HG02588 (cell line): Measurements from ENCODE around the gene ELOB.
"Not testable (repeated sequence)": the region's sequence is repeated elsewhere in the genome, so short reads cannot be mapped to it uniquely, and the experiment has no call there.

ENCODE experiments used
- ATAC-seq: cut with Tn5 transposase; IDR thresholded peaks from one replicate; pipeline ENCODE4 v1.9.1; 2021; ENCODE audit warnings: mild to moderate bottlenecking, moderate library complexity; ENCODE audit not compliant: unreplicated experiment

ELOB gene

GRCh38 chr16:2724816-2725348, 52.2 kb downstream of the ELOB start:
- ATAC-seq = no peak

GRCh38 chr16:2724088-2724676, 52.9 kb downstream of the ELOB start:
- no peak for ATAC-seq

GRCh38 chr16:2721634-2722173, 55.4 kb downstream of the ELOB start:
- ATAC-seq = not testable (repeated sequence)
